Adrenal gland (tissue), 12 donors: Measurements from ENCODE around the gene IL17RA. TPM values are rescaled to one million over a fixed set of nuclear protein-coding genes. Genes with fewer than 3 reads are reported as not detected.

Source experiments
- DNase-seq, 7 donors: peaks; one replicate each; pipeline ENCODE4 v3.0.0-alpha.2; 2019 to 2020
- H3K27ac ChIP-seq, 5 donors: fragments of 200-600 bp; sonication (generic) in 4 of 5; 1 replicate in 3 of 5; 2 replicates in 2 of 5; pipeline versions ENCODE4 v1.5.1 to v1.8.0; 2016 to 2020; ENCODE audit warnings: mild to moderate bottlenecking in 1 of 5
- H3K27me3 ChIP-seq: fragments of 200-600 bp; 2 replicates; pipeline ENCODE4 v1.8.0; 2021
- H3K36me3 ChIP-seq, 2 donors: fragments of 200-600 bp; replicated peaks in 1 of 2; 1 replicate in 1 of 2; 2 replicates in 1 of 2; pipeline versions ENCODE4 v1.5.1 to v1.8.0; 2018 to 2022
- H3K4me1 ChIP-seq, 2 donors: fragments of 200-600 bp; replicated peaks in 1 of 2; 1 replicate in 1 of 2; 2 replicates in 1 of 2; pipeline versions ENCODE4 v1.5.1 to v1.8.0; 2018 to 2021
- H3K4me3 ChIP-seq, 4 donors: fragments of 200-600 bp; sonication (generic) in 3 of 4; one replicate each; pipeline ENCODE4 v1.5.1; 2016 to 2018
- H3K9me3 ChIP-seq, 3 donors: fragments of 200-600 bp; sonication (generic) in 1 of 3; replicated peaks in 1 of 3; 1 replicate in 2 of 3; 2 replicates in 1 of 3; pipeline versions ENCODE4 v1.5.1 to v1.8.0; 2016 to 2021
- CTCF ChIP-seq, 6 experiments: fragments of 450-650 bp in 4 of 6; fragments of 200-600 bp in 2 of 6; sonication (generic) in 1 of 6; IDR thresholded peaks; 1 replicate in 5 of 6; 2 replicates in 1 of 6; pipeline versions ENCODE4 v1.5.1 to v1.8.0; 2016 to 2021; ENCODE audit warnings: antibody characterized with exemption in 6 of 6, mild to moderate bottlenecking in 2 of 6, moderate library complexity in 1 of 6
- POLR2A ChIP-seq, 2 donors: fragments of 450-650 bp; IDR thresholded peaks; one replicate each; pipeline ENCODE4 v1.6.1; 2017; ENCODE audit warnings: antibody characterized with exemption in 2 of 2, mild to moderate bottlenecking in 2 of 2, moderate library complexity in 1 of 2
- WGBS, 4 donors: extraction: QIAGEN DNeasy Blood & Tissue Kit in 2 of 4; methylation state at CpG; one replicate each; pipeline versions ENCODE4 v1.1.5 to v1.1.7; 2013 to 2017; 5-methylcytosine and 5-hydroxymethylcytosine counted together
- intact Hi-C, 2 donors: fragments of 100-400 bp; cut with DNase I; formaldehyde crosslinking; loops; one replicate each; pipeline versions ENCODE4 v1.14.1 to v1.15.0; 2022 to 2023
- polyA plus RNA-seq, 3 donors: library from polyadenylated mRNA; stranded (reverse); fragments of 200-250 nt in 2 of 3; fragments of 350-450 nt in 1 of 3; fragmentation: Illumina TruSeq in 1 of 3; extraction: RNeasy Lipid Tissue Mini Kit (QIAGEN cat#74804) in 1 of 3; gene quantifications; one replicate each; pipeline ENCODE4 v1.2.3, GENCODE V29; 2013 to 2014
- total RNA-seq, 9 donors: library from RNA; depleted of rRNA in 4 of 9; stranded (reverse); fragments of >200 nt in 4 of 9; fragments of 120-200 nt in 1 of 9; fragmentation: NEBNext Ultra II Directional in 1 of 9; extraction: Animal tissue kit (Norgen Biotek cat#: 25700) in 1 of 9; gene quantifications; one replicate each; pipeline versions ENCODE4 v1.1.0 to v1.2.4, GENCODE V29; 2013 to 2023
- donor health status: healthy with polysubstance abuse.
- donor health status: Bipolar disorder and iron deficiency.
- donor health status: DM: yes; HTN: yes; CAD: no.
- donor health status: DM: no; HTN: no; CAD: no.
- donor health status: DM: no; HTN: no; CAD: no.
- donor health status: DM: yes; HTN: yes; CAD: no.

IL17RA gene
- total and polyA plus RNA-seq, 12 donors = 2.2 to 31.8 (median 21.5) TPM

DNA sequence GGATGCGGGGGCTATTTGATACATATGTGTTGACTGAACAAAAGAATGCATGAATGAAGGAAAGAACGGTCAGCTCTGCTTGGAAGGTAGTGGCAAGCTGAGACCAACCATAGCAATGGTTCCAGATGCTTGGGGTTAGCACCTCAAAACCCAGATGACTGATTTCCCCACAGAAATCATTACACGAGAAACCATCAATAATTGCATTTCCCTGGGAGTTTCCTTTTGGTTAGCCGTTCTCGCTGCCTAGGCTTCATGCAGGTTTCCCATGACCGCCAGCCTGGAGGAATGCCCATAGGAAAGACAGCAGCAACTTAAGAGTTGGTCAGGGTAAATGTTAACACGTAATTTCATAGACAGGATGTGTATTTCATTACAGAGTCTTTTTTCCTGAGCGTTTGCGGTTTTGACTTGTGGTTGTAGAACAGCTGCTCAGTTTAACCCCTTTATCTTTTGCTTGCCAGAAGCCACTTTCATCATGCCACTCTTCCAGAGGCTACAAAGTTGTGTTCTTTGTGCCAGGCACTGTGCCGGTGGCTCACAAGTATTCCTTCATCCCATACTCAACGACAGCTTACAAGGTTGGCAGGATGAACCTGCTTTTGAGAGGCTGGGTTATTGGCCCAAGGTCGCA, 2.8 kb downstream of the IL17RA start:
- H3K4me3 ChIP-seq = no peak overlapping the region
- H3K36me3 ChIP-seq = no peaks in the 10 kb centered on the region
- peak in 3 of 7 donors; percentile 12 to 51 (median 27) for DNase-seq
- no peaks in the 10 kb centered on the region for H3K9me3 ChIP-seq
- intact Hi-C loops = loop anchor here (5.0 to 10.0 kb wide), 3 partner anchors 67 to 407 kb away; partner anchors contain the start of gene HDHD5 (in 1 of the 2)
- no peaks in the 10 kb centered on the region for H3K27me3 ChIP-seq
- no peak overlapping the region for H3K27ac ChIP-seq
- TF ChIP-seq POLR2A (IDR thresholded peaks at IDR 0.05) = no peak
- TF ChIP-seq CTCF (IDR thresholded peaks at IDR 0.05) = no peak
- WGBS, 4 donors = 68 to 78% (median 72%) methylated on average over 12 of the region's 12 CpGs
- H3K4me1 ChIP-seq = peaks cover 6 to 19% of the 10 kb centered on the region in 2 donors

DNA sequence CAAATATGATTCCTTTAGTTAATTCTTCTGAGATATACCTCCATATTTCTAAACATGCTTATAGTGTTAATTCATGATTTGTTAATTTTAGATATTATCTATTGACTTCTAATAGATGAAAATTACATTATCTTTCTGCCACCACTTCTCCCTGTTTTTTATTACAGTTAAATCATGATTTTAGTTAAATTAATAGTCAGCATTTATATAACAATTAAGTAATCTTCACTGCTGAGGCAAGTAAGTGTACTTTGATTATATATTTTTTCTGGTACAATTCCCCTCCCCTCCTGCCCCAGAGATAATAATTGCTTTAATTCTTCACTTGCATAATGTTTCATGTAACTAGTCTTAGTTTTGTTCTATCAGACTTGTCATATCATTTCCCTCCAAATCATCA, 5.8 kb downstream of the IL17RA start:
- TF ChIP-seq POLR2A (IDR thresholded peaks at IDR 0.05) = no peak
- no peak for TF ChIP-seq CTCF (IDR thresholded peaks at IDR 0.05)
- peaks cover 0 to 12% of the 10 kb centered on the region in 2 donors for H3K4me1 ChIP-seq
- intact Hi-C loops = no loop called here
- no peak overlapping the region for H3K27ac ChIP-seq
- no peak for DNase-seq
- H3K4me3 ChIP-seq = no peak overlapping the region
- H3K9me3 ChIP-seq = no peaks in the 10 kb centered on the region
- H3K27me3 ChIP-seq = no peaks in the 10 kb centered on the region
- H3K36me3 ChIP-seq = no peaks in the 10 kb centered on the region

GRCh38 chr22:17091851-17092250, 7.1 kb downstream of the IL17RA start:
- TF ChIP-seq CTCF (IDR thresholded peaks at IDR 0.05) (no peak), POLR2A (IDR thresholded peaks at IDR 0.05) (no peak)
- Histone ChIP-seq H3K36me3 (no peaks in the 10 kb centered on the region), H3K4me1 (peaks cover 0 to 5% of the 10 kb centered on the region in 2 donors), H3K27me3 (no peaks in the 10 kb centered on the region), H3K27ac (no peak overlapping the region), H3K9me3 (no peaks in the 10 kb centered on the region), H3K4me3 (no peak overlapping the region)
- DNase-seq = peak in 1 of 7 donors; percentile 3
- intact Hi-C loops = no loop called here
- 64 to 74% (median 71%) methylated on average over 4 of the region's 4 CpGs for WGBS, 4 donors

- intact Hi-C loops = no loop called here
- no peak overlapping the region for H3K4me3 ChIP-seq
- H3K9me3 ChIP-seq = no peaks in the 10 kb centered on the region
- H3K36me3 ChIP-seq = peaks cover 0 to 8% of the 10 kb centered on the region in 2 donors
- peaks cover 0 to 5% of the 10 kb centered on the region in 2 donors for H3K4me1 ChIP-seq
- TF ChIP-seq POLR2A (IDR thresholded peaks at IDR 0.05) = no peak
- TF ChIP-seq CTCF (IDR thresholded peaks at IDR 0.05) = no peak
- H3K27ac ChIP-seq = no peak overlapping the region
- no peaks in the 10 kb centered on the region for H3K27me3 ChIP-seq
- peak in 2 of 7 donors; percentile 11 to 17 for DNase-seq
- WGBS, 4 donors = 58 to 68% (median 62%) methylated on average over 3 of the region's 3 CpGs
Observed at GRCh38 chr22:17093081-17093480, 8.3 kb downstream of the IL17RA start.
